Right atrium auricular region (tissue), 2 donors: ENCODE measurements around the gene NEU2. TPM values are rescaled to one million over a fixed set of nuclear protein-coding genes. Genes with fewer than 3 reads are reported as not detected.

ENCODE experiments used
- DNase-seq: peaks from one replicate; pipeline ENCODE4 v3.0.0-alpha.2; 2019; ENCODE audit warnings: low spot score
- H3K27ac ChIP-seq, 2 donors: fragments of 200-600 bp; sonication (generic); 1 replicate in 1 of 2; 2 replicates in 1 of 2; pipeline ENCODE4 v1.5.1; 2016 to 2019
- H3K27me3 ChIP-seq, 2 donors: fragments of 200-600 bp; sonication (generic); one replicate each; pipeline versions ENCODE4 v1.5.1 to v1.6.0; 2017 to 2019
- H3K36me3 ChIP-seq: fragments of 200-600 bp; sonication (generic); one replicate; pipeline ENCODE4 v1.5.1; 2016
- H3K4me1 ChIP-seq, 2 donors: fragments of 200-600 bp; sonication (generic); one replicate each; pipeline versions ENCODE4 v1.5.1 to v1.6.0; 2017 to 2019
- H3K4me3 ChIP-seq, 2 donors: fragments of 200-600 bp; sonication (generic); 1 replicate in 1 of 2; 2 replicates in 1 of 2; pipeline ENCODE4 v1.5.1; 2017 to 2019; ENCODE audit warnings: mild to moderate bottlenecking in 1 of 2, moderate library complexity in 1 of 2
- H3K9me3 ChIP-seq, 2 donors: fragments of 200-600 bp; sonication (generic); one replicate each; pipeline ENCODE4 v1.5.1; 2019
- CTCF ChIP-seq, 2 donors: fragments of 200-600 bp; sonication (generic); IDR thresholded peaks; one replicate each; pipeline ENCODE4 v1.5.1; 2019; ENCODE audit warnings: antibody characterized with exemption in 2 of 2
- total RNA-seq, 2 donors: library from RNA; depleted of rRNA; stranded (reverse); fragments of >200 nt; gene quantifications; one replicate each; pipeline ENCODE4 v1.1.0, GENCODE V29; 2016

NEU2 gene
- total RNA-seq, 2 donors from 2014 or later = not detected

- no peaks in the 10 kb centered on the region for H3K9me3 ChIP-seq
- DNase-seq = no peak
- H3K36me3 ChIP-seq = no peaks in the 10 kb centered on the region
- H3K4me3 ChIP-seq = no peak overlapping the region
- no peaks in the 10 kb centered on the region for H3K27me3 ChIP-seq
- no peak overlapping the region for H3K27ac ChIP-seq
- H3K4me1 ChIP-seq = peaks cover 0 to 5% of the 10 kb centered on the region in 2 donors
- no peak for TF ChIP-seq CTCF (IDR thresholded peaks at IDR 0.05)
Observed at GRCh38 chr2:233039846-233040530, 7.5 kb downstream of the NEU2 start.

GRCh38 chr2:233040571-233040970, 8.1 kb downstream of the NEU2 start:
- no peaks in the 10 kb centered on the region for H3K36me3 ChIP-seq
- TF ChIP-seq CTCF (IDR thresholded peaks at IDR 0.05) = no peak

GRCh38 chr2:233041722-233042323, 9.4 kb downstream of the NEU2 start:
- H3K4me1 ChIP-seq = peaks cover 0 to 5% of the 10 kb centered on the region in 2 donors
- H3K4me3 ChIP-seq = no peak overlapping the region
- H3K36me3 ChIP-seq = no peaks in the 10 kb centered on the region
- no peaks in the 10 kb centered on the region for H3K27me3 ChIP-seq
- DNase-seq = no peak
- no peaks in the 10 kb centered on the region for H3K9me3 ChIP-seq
- H3K27ac ChIP-seq = no peak overlapping the region
- peak in 1 of 2 donors; percentile 14 for TF ChIP-seq CTCF (IDR thresholded peaks at IDR 0.05)

More at GRCh38 chr2:233040571-233040970, 8.1 kb downstream of the NEU2 start:
- Histone ChIP-seq H3K4me1 (peaks cover 0 to 5% of the 10 kb centered on the region in 2 donors), H3K4me3 (no peak overlapping the region), H3K27ac (no peak overlapping the region), H3K27me3 (no peaks in the 10 kb centered on the region), H3K9me3 (no peaks in the 10 kb centered on the region)
- no peak for DNase-seq

GRCh38 chr2:233042549-233042948, 10.1 kb downstream of the NEU2 start:
- Histone ChIP-seq H3K9me3 (no peaks in the 10 kb centered on the region), H3K4me1 (peaks cover 0 to 5% of the 10 kb centered on the region in 2 donors), H3K27ac (no peak overlapping the region), H3K27me3 (no peaks in the 10 kb centered on the region), H3K4me3 (no peak overlapping the region), H3K36me3 (no peaks in the 10 kb centered on the region)
- TF ChIP-seq CTCF (IDR thresholded peaks at IDR 0.05) = no peak
- DNase-seq = no peak

- H3K36me3 ChIP-seq = no peaks in the 10 kb centered on the region
- peaks cover 0 to 5% of the 10 kb centered on the region in 2 donors for H3K4me1 ChIP-seq
- no peak overlapping the region for H3K27ac ChIP-seq
- no peaks in the 10 kb centered on the region for H3K27me3 ChIP-seq
- TF ChIP-seq CTCF (IDR thresholded peaks at IDR 0.05) = no peak
- no peaks in the 10 kb centered on the region for H3K9me3 ChIP-seq
- H3K4me3 ChIP-seq = no peak overlapping the region
- no peak for DNase-seq
Observed at GRCh38 chr2:233044974-233045605, 12.6 kb downstream of the NEU2 start.
